Ishikawa (cell line): ENCODE data around the gene SUSD5.

ENCODE experiments used
- CEBPB ChIP-seq: IDR thresholded peaks from 2 replicates; pipeline ENCODE4 v1.6.1; 2012
- CREB1 ChIP-seq: IDR thresholded peaks from 2 replicates; pipeline ENCODE4 v1.6.1; 2012; ENCODE audit warnings: low read depth
- EGR1 ChIP-seq: IDR thresholded peaks from 2 replicates; pipeline ENCODE4 v1.6.1; 2012
- EP300 ChIP-seq: IDR thresholded peaks from 2 replicates; pipeline ENCODE4 v1.6.1; 2012; ENCODE audit warnings: borderline replicate concordance
- FOXM1 ChIP-seq: IDR thresholded peaks from 2 replicates; pipeline ENCODE4 v1.6.1; 2012; ENCODE audit warnings: low read depth, borderline replicate concordance
- NFIC ChIP-seq: IDR thresholded peaks from 2 replicates; pipeline ENCODE4 v1.6.1; 2012
- RAD21 ChIP-seq: IDR thresholded peaks from 2 replicates; pipeline ENCODE4 v1.6.1; 2012; ENCODE audit warnings: low read depth
- TAF1 ChIP-seq: IDR thresholded peaks from 2 replicates; pipeline ENCODE4 v1.6.1; 2012; ENCODE audit warnings: low read depth, mild to moderate bottlenecking
- TCF12 ChIP-seq: IDR thresholded peaks from 2 replicates; pipeline ENCODE4 v1.6.1; 2012; ENCODE audit warnings: low read depth
- TEAD4 ChIP-seq: IDR thresholded peaks from 2 replicates; pipeline ENCODE4 v1.6.1; 2012
- YY1 ChIP-seq: IDR thresholded peaks from 2 replicates; pipeline ENCODE4 v1.6.1; 2012; ENCODE audit warnings: low read depth
- ZBTB7A ChIP-seq: IDR thresholded peaks from 2 replicates; pipeline ENCODE4 v1.6.1; 2012; ENCODE audit warnings: low read depth
- TF ChIP-seq, protein P1 (sequence below): IDR thresholded peaks from 2 replicates; pipeline ENCODE4 v1.6.1; 2012
- TF ChIP-seq, protein P2 (sequence below): IDR thresholded peaks from 2 replicates; pipeline ENCODE4 v1.6.1; 2012; ENCODE audit warnings: low read depth, mild to moderate bottlenecking
- TF ChIP-seq, protein P3 (sequence below): IDR thresholded peaks from 2 replicates; pipeline ENCODE4 v1.6.1; 2012

Gene SUSD5

DNA sequence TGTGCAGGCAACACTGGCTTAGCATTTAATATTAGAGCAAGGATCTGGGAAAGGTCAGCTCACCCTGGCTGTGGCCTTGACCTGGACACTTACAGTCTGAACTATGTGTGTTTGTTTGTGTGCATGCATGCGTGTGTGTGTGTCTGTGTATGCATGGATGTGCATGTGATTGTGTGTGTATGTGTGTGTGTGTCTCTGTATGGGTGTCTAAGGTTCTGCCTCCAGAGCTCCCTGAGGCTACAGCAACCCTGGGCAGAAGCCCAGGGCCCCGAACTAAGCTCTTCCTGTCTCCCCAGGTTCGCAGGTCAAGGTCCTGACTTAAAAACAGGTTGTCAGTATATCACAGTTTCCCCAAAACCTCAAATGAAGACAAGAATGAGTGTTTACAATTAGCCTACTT lies 51.3 kb downstream of the SUSD5 start:
- TF ChIP-seq, protein P1, sequence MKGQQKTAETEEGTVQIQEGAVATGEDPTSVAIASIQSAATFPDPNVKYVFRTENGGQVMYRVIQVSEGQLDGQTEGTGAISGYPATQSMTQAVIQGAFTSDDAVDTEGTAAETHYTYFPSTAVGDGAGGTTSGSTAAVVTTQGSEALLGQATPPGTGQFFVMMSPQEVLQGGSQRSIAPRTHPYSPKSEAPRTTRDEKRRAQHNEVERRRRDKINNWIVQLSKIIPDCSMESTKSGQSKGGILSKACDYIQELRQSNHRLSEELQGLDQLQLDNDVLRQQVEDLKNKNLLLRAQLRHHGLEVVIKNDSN, result no peak
- TF ChIP-seq TCF12, result no peak

- TF ChIP-seq, protein P1, result no peak
- TF ChIP-seq TAF1 (no peak), RAD21 (no peak), EP300 (no peak)
- TF ChIP-seq, protein P2, sequence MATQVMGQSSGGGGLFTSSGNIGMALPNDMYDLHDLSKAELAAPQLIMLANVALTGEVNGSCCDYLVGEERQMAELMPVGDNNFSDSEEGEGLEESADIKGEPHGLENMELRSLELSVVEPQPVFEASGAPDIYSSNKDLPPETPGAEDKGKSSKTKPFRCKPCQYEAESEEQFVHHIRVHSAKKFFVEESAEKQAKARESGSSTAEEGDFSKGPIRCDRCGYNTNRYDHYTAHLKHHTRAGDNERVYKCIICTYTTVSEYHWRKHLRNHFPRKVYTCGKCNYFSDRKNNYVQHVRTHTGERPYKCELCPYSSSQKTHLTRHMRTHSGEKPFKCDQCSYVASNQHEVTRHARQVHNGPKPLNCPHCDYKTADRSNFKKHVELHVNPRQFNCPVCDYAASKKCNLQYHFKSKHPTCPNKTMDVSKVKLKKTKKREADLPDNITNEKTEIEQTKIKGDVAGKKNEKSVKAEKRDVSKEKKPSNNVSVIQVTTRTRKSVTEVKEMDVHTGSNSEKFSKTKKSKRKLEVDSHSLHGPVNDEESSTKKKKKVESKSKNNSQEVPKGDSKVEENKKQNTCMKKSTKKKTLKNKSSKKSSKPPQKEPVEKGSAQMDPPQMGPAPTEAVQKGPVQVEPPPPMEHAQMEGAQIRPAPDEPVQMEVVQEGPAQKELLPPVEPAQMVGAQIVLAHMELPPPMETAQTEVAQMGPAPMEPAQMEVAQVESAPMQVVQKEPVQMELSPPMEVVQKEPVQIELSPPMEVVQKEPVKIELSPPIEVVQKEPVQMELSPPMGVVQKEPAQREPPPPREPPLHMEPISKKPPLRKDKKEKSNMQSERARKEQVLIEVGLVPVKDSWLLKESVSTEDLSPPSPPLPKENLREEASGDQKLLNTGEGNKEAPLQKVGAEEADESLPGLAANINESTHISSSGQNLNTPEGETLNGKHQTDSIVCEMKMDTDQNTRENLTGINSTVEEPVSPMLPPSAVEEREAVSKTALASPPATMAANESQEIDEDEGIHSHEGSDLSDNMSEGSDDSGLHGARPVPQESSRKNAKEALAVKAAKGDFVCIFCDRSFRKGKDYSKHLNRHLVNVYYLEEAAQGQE, result no peak
These were observed 52.5 kb downstream of the SUSD5 start for GRCh38 chr3:33166095-33166494.

DNA sequence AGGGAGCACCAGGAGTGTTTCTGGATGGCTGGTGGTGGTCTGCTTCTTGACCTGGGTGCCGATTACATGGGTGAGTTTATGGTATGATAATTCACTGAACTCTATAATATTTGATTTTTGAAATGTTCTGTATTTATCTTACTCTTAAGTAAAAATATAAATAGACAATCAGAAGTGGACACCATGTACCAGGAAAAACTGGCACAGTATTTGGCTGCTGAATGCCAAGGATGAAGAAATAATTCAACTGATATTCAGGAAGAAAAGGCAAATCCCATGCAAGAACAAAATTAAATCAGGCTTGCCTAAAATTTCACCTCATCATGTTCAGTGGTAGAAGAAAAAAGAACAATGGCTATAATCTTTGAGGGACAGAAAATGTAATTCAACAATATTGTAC lies 53.2 kb downstream of the SUSD5 start:
- no peak for TF ChIP-seq EP300
- TF ChIP-seq TEAD4, result no peak
- TF ChIP-seq EGR1, result no peak
- TF ChIP-seq, protein P2, result no peak
- no peak for TF ChIP-seq NFIC
- no peak for TF ChIP-seq FOXM1
- TF ChIP-seq RAD21, result no peak
- no peak for TF ChIP-seq ZBTB7A
- TF ChIP-seq CREB1, result no peak
- TF ChIP-seq, protein P3, sequence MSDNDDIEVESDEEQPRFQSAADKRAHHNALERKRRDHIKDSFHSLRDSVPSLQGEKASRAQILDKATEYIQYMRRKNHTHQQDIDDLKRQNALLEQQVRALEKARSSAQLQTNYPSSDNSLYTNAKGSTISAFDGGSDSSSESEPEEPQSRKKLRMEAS, result no peak
- TF ChIP-seq YY1, result no peak
- TF ChIP-seq TCF12, result no peak

- TF ChIP-seq, protein P3, result no peak
- no peak for TF ChIP-seq CEBPB
- TF ChIP-seq, protein P1, result no peak
- no peak for TF ChIP-seq FOXM1
- no peak for TF ChIP-seq CREB1
- TF ChIP-seq TAF1, result no peak
- TF ChIP-seq, protein P2, result no peak
- TF ChIP-seq NFIC, result no peak
- no peak for TF ChIP-seq ZBTB7A
- no peak for TF ChIP-seq TEAD4
- no peak for TF ChIP-seq RAD21
- no peak for TF ChIP-seq YY1
- TF ChIP-seq EP300, result no peak
- TF ChIP-seq TCF12, result no peak
- TF ChIP-seq EGR1, result no peak
These were observed 58.6 kb downstream of the SUSD5 start for GRCh38 chr3:33159981-33160380.

DNA sequence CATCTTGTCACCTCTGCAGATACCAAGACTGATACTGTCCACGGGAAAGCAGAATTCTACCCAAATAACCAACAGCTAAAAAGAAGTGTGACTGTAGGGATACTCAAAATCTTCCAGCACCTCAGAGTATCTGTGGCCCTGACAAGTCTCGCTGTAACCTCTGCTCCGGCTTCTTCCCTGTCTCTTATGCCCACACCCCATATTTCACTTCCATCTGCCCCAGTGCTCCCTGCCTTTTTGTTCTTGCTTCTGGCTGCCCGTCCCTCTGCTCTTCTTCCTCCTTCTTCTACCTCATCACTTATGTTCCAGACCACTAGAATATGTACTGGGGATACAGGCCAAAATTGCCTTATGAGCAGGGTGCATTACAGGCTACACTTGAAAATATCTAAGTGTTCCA lies 59.4 kb downstream of the SUSD5 start:
- TF ChIP-seq TCF12 (no peak), TAF1 (no peak), ZBTB7A (no peak), RAD21 (no peak)
